ENCODE results near the gene TFAP2C. TPM values are rescaled to one million over a fixed set of nuclear protein-coding genes. Genes with fewer than 3 reads are reported as not detected.

Gene TFAP2C
- total and polyA plus RNA-seq, 7 donors: 0.99 to 5.3 (median 3.5) TPM; not detected in 2

GRCh38 chr20:56631990-56632327 is 2.9 kb downstream of the TFAP2C start:
- Histone ChIP-seq H3K27ac (peak overlapping the region; percentile 76 to 83 (median 82)), H3K4me3 (peak overlapping the region in 2 of 4 donors; percentile 59 to 68), H3K4me1 (peaks cover 0 to 50% (median 48%) of the 10 kb centered on the region in 4 donors), H3K9me3 (no peaks in the 10 kb centered on the region), H3K27me3 (peaks cover 24 to 82% (median 50%) of the 10 kb centered on the region in 3 donors), H3K36me3 (peaks cover 0 to 7% (median 0%) of the 10 kb centered on the region in 4 donors)
- TF ChIP-seq EP300 (IDR thresholded peaks at IDR 0.05) (no peak), POLR2A (IDR thresholded peaks at IDR 0.05) (no peak), POLR2AphosphoS5 (IDR thresholded peaks at IDR 0.05) (no peak)
- TF ChIP-seq, protein P1, sequence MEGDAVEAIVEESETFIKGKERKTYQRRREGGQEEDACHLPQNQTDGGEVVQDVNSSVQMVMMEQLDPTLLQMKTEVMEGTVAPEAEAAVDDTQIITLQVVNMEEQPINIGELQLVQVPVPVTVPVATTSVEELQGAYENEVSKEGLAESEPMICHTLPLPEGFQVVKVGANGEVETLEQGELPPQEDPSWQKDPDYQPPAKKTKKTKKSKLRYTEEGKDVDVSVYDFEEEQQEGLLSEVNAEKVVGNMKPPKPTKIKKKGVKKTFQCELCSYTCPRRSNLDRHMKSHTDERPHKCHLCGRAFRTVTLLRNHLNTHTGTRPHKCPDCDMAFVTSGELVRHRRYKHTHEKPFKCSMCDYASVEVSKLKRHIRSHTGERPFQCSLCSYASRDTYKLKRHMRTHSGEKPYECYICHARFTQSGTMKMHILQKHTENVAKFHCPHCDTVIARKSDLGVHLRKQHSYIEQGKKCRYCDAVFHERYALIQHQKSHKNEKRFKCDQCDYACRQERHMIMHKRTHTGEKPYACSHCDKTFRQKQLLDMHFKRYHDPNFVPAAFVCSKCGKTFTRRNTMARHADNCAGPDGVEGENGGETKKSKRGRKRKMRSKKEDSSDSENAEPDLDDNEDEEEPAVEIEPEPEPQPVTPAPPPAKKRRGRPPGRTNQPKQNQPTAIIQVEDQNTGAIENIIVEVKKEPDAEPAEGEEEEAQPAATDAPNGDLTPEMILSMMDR (IDR thresholded peaks at IDR 0.05): no peak
- 56 to 72% methylated on average over 5 of the region's 5 CpGs for WGBS, 2 donors
- intact Hi-C loops (cut with DNase I): loop anchor here (2.0 to 5.0 kb wide), 5 partner anchors 157 to 340 kb away; no protein-coding TSS in a partner anchor
- DNase-seq: no peak

- TF ChIP-seq EP300 (IDR thresholded peaks at IDR 0.05) (no peak), POLR2A (IDR thresholded peaks at IDR 0.05) (no peak), POLR2AphosphoS5 (IDR thresholded peaks at IDR 0.05) (no peak)
- TF ChIP-seq, protein P1 (IDR thresholded peaks at IDR 0.05): no peak
- intact Hi-C loops (cut with DNase I): loop anchor here (2.0 to 5.0 kb wide), 4 partner anchors 146 to 338 kb away; no protein-coding TSS in a partner anchor
- Histone ChIP-seq H3K36me3 (peaks cover 0 to 7% (median 3%) of the 10 kb centered on the region in 4 donors), H3K4me1 (peaks cover 0 to 27% (median 26%) of the 10 kb centered on the region in 4 donors), H3K27ac (peak overlapping the region in 2 of 4 donors; percentile 41 to 46), H3K9me3 (no peaks in the 10 kb centered on the region), H3K4me3 (no peak overlapping the region), H3K27me3 (peaks cover 12 to 59% (median 26%) of the 10 kb centered on the region in 3 donors)
- DNase-seq: no peak
- 87 to 88% methylated on average over 2 of the region's 2 CpGs for WGBS, 2 donors
Observed at GRCh38 chr20:56634307-56634706, 5.2 kb downstream of the TFAP2C start.

DNA sequence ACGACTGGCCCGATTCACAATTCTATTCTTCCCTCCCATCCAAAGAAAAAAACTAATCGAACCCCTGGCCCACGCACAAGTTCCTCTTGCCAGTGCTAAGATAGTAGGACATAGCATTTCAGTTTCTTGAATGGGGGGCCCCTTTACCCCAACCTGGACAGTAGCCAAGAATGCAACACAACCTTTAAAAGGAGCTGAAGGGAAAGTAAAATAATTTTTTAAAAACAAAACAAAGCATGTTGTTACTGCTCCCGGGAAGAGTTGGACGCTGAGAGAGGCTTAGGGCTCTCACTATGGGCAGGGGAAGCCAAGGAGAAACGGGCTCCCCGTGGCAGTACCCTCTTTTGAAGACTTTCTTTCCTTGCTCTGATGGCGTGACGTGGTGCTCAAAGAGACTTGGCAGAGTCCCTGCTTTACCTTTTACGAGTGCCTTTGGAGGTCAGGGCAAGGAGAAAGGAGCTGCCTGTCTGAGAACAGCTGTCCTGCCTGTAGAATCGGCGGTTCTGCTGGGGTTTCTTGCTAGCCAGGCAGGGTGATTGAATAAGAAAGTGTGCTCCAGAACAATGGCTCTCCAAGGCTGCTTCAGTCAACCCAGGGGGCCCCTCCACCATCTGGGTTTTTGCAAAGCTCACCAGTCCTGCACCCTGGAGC is 5.8 kb downstream of the TFAP2C start:
- WGBS, 2 donors: 60 to 62% methylated on average over 13 of the region's 13 CpGs
- Histone ChIP-seq H3K36me3 (peaks cover 0 to 9% (median 3%) of the 10 kb centered on the region in 4 donors), H3K27me3 (peaks cover 12 to 53% (median 21%) of the 10 kb centered on the region in 3 donors), H3K4me1 (peaks cover 0 to 21% (median 20%) of the 10 kb centered on the region in 4 donors), H3K27ac (peak overlapping the region in 3 of 4 donors; percentile 10 to 46 (median 41)), H3K4me3 (no peak overlapping the region), H3K9me3 (no peaks in the 10 kb centered on the region)
- TF ChIP-seq EP300 (IDR thresholded peaks at IDR 0.05) (no peak), POLR2AphosphoS5 (IDR thresholded peaks at IDR 0.05) (no peak), POLR2A (IDR thresholded peaks at IDR 0.05) (no peak)
- TF ChIP-seq, protein P1 (IDR thresholded peaks at IDR 0.05): no peak
- DNase-seq: no peak
- intact Hi-C loops (cut with DNase I): loop anchor here (2.0 to 5.0 kb wide), 4 partner anchors 146 to 337 kb away; no protein-coding TSS in a partner anchor

DNA sequence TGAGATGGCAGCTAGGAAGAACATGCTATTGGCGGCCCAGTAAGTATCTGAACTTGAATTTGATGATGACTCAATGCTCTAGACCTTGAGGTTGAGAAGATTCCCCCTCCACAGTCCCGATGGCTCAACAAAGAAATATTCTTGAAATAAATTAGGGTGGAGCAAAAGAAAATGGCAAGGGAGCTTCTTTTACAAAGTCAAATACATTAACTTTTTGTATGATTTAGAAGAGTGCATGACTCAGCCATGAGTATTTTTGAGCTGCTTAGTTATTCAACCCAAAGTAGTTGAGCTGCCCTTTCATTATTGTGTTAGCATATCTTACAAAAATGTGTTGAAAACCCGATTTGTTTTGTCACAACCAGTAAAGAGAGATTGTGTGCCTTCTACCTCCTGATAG is 7.6 kb downstream of the TFAP2C start:
- Histone ChIP-seq H3K9me3 (no peaks in the 10 kb centered on the region), H3K4me1 (peaks cover 0 to 4% (median 2%) of the 10 kb centered on the region in 4 donors), H3K36me3 (peaks cover 0 to 16% (median 3%) of the 10 kb centered on the region in 4 donors), H3K27ac (no peak overlapping the region), H3K4me3 (no peak overlapping the region), H3K27me3 (peaks cover 0 to 35% (median 2%) of the 10 kb centered on the region in 3 donors)
- intact Hi-C loops (cut with DNase I): no loop called here
- DNase-seq: no peak
- TF ChIP-seq POLR2A (IDR thresholded peaks at IDR 0.05): no peak
- no peak for TF ChIP-seq POLR2AphosphoS5 (IDR thresholded peaks at IDR 0.05)
- TF ChIP-seq, protein P1 (IDR thresholded peaks at IDR 0.05): no peak
- TF ChIP-seq EP300 (IDR thresholded peaks at IDR 0.05): no peak
- WGBS, 2 donors: 83 to 84% methylated on average over 3 of the region's 3 CpGs
